Vagina (tissue), 2 donors: ENCODE measurements around the gene MADD.

Experiments used
- CTCF ChIP-seq, 3 experiments: fragments of 450-650 bp in 2 of 3; fragments of 200-600 bp in 1 of 3; sonication (generic) in 1 of 3; IDR thresholded peaks; one replicate each; pipeline ENCODE4 v1.5.1; 2017 to 2019; ENCODE audit warnings: antibody characterized with exemption in 3 of 3, mild to moderate bottlenecking in 2 of 3, moderate library complexity in 2 of 3
- POLR2A ChIP-seq, 2 donors: fragments of 450-650 bp; IDR thresholded peaks; one replicate each; pipeline ENCODE4 v1.6.1; 2017; ENCODE audit warnings: antibody characterized with exemption in 2 of 2, mild to moderate bottlenecking in 2 of 2, moderate library complexity in 2 of 2
- POLR2AphosphoS5 ChIP-seq, 2 donors: sonication (generic); formaldehyde crosslinking; IDR thresholded peaks; one replicate each; pipeline ENCODE4 v1.9.0; 2017; ENCODE audit warnings: antibody characterized with exemption in 2 of 2, mild to moderate bottlenecking in 2 of 2, low read depth in 1 of 2; ENCODE audit not compliant: insufficient read depth in 1 of 2

DNA sequence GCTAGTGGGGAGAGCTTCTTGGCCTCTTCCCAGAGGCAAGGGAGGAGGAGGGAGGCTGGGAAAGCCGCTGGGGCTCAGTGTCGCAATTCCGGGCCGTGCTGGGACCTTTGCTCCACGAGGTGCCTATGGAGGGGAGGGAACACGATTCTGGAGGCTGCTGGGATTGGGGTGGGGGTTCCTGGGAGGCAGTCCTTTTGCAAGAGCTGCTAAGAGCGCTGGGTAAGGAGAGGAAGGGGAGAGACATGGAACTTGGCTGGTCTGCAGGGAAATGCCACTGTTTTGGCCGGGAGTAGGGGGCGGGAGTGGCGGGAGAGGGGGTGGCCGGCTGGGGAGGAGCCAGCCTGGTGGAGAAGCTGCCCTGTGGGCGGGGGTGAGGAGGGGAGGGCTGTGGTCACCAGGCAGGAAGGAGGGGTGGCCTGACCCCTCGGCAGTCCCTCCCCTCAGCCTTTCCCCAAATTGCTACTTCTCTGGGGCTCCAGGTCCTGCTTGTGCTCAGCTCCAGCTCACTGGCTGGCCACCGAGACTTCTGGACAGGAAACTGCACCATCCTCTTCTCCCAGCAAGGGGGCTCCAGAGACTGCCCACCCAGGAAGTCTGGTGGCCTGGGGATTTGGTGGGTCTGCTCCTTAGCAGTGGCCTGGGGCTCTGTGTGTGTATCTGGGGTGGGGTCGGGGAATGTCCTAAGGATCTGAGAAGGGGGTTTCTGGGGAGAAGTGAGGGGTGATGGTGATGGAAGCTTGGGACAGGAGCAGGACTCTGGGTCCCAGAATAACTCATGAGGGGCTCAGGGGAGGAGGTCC is 12.2 kb upstream of the MADD start, which contains the start of gene NR1H3:
- peak; percentile 29 to 61 (median 50) for TF ChIP-seq CTCF (IDR thresholded peaks at IDR 0.05)
- TF ChIP-seq POLR2A (IDR thresholded peaks at IDR 0.05): no peak
- TF ChIP-seq POLR2AphosphoS5 (IDR thresholded peaks at IDR 0.05; ENCODE audit: insufficient read depth in 1 of 2, low read depth in 1 of 2): peak; percentile 15 to 73
